Peyer's patch (tissue), 4 donors: ENCODE results near the gene WLS. TPM values are rescaled to one million over a fixed set of nuclear protein-coding genes. Genes with fewer than 3 reads are reported as not detected.

Experiments used
- DNase-seq, 3 donors: peaks; one replicate each; pipeline ENCODE4 v3.0.0-alpha.2; 2017 to 2019
- H3K27ac ChIP-seq, 4 donors: fragments of 200-600 bp; sonication (generic); one replicate each; pipeline ENCODE4 v1.5.1; 2016 to 2019
- H3K27me3 ChIP-seq, 2 donors: fragments of 200-600 bp; sonication (generic); one replicate each; pipeline ENCODE4 v1.5.1; 2019
- H3K36me3 ChIP-seq, 3 donors: fragments of 200-600 bp; sonication (generic); one replicate each; pipeline ENCODE4 v1.5.1; 2016 to 2019
- H3K4me1 ChIP-seq, 4 donors: fragments of 200-600 bp; sonication (generic); one replicate each; pipeline ENCODE4 v1.5.1; 2016 to 2019
- H3K4me3 ChIP-seq, 4 donors: fragments of 200-600 bp; sonication (generic); 1 replicate in 3 of 4; 2 replicates in 1 of 4; pipeline ENCODE4 v1.5.1; 2016 to 2019; ENCODE audit warnings: mild to moderate bottlenecking in 1 of 4
- H3K9me3 ChIP-seq, 4 donors: fragments of 200-600 bp; sonication (generic); one replicate each; pipeline ENCODE4 v1.5.1; 2016 to 2019; ENCODE audit warnings: mild to moderate bottlenecking in 1 of 4
- CTCF ChIP-seq, 6 experiments: fragments of 450-650 bp in 4 of 6; fragments of 200-600 bp in 2 of 6; sonication (generic) in 1 of 6; IDR thresholded peaks; one replicate each; pipeline ENCODE4 v1.5.1; 2017 to 2019; ENCODE audit warnings: antibody characterized with exemption in 6 of 6, mild to moderate bottlenecking in 3 of 6, moderate library complexity in 1 of 6
- POLR2A ChIP-seq, 2 donors: fragments of 450-650 bp; IDR thresholded peaks; one replicate each; pipeline ENCODE4 v1.5.1; 2017; ENCODE audit warnings: antibody characterized with exemption in 2 of 2, mild to moderate bottlenecking in 2 of 2, moderate library complexity in 2 of 2
- total RNA-seq, 4 donors: library from RNA; depleted of rRNA; stranded (reverse); fragments of >200 nt; gene quantifications; one replicate each; pipeline ENCODE4 v1.1.0, GENCODE V29; 2016

The WLS gene
- total RNA-seq, 4 donors from 2014 or later: 46.1 to 140 (median 73.8) TPM

- H3K4me3 ChIP-seq: peak overlapping the region; percentile 28 to 84 (median 59)
- no peaks in the 10 kb centered on the region for H3K36me3 ChIP-seq
- peak overlapping the region; percentile 60 to 85 (median 70) for H3K27ac ChIP-seq
- TF ChIP-seq CTCF (IDR thresholded peaks at IDR 0.05): no peak
- peak in 1 of 2 donors; percentile 12 for TF ChIP-seq POLR2A (IDR thresholded peaks at IDR 0.05)
- peak; percentile 22 to 66 (median 59) for DNase-seq
- H3K27me3 ChIP-seq: no peaks in the 10 kb centered on the region
- H3K9me3 ChIP-seq: no peaks in the 10 kb centered on the region
- H3K4me1 ChIP-seq: peaks cover 0 to 12% (median 0%) of the 10 kb centered on the region in 4 donors
Observed at GRCh38 chr1:68231627-68232288, 565 bp downstream of the WLS start.

GRCh38 chr1:68230901-68231626, 1.3 kb downstream of the WLS start:
- Histone ChIP-seq H3K4me1 (peaks cover 0 to 12% (median 0%) of the 10 kb centered on the region in 4 donors), H3K27ac (peak overlapping the region; percentile 60 to 85 (median 70)), H3K4me3 (peak overlapping the region; percentile 28 to 84 (median 59)), H3K36me3 (no peaks in the 10 kb centered on the region), H3K27me3 (no peaks in the 10 kb centered on the region), H3K9me3 (no peaks in the 10 kb centered on the region)
- peak in 2 of 3 donors; percentile 56 to 63 for DNase-seq
- TF ChIP-seq POLR2A (IDR thresholded peaks at IDR 0.05) (no peak), CTCF (IDR thresholded peaks at IDR 0.05) (no peak)

GRCh38 chr1:68230484-68230802, 1.9 kb downstream of the WLS start:
- H3K27ac ChIP-seq: peak overlapping the region in 3 of 4 donors; percentile 60 to 85 (median 76)
- H3K4me3 ChIP-seq: peak overlapping the region in 3 of 4 donors; percentile 48 to 84 (median 70)
- H3K27me3 ChIP-seq: no peaks in the 10 kb centered on the region
- H3K9me3 ChIP-seq: no peaks in the 10 kb centered on the region
- H3K4me1 ChIP-seq: peaks cover 0 to 12% (median 0%) of the 10 kb centered on the region in 4 donors
- H3K36me3 ChIP-seq: no peaks in the 10 kb centered on the region
- no peak for DNase-seq
- TF ChIP-seq POLR2A (IDR thresholded peaks at IDR 0.05) (no peak), CTCF (IDR thresholded peaks at IDR 0.05) (no peak)

GRCh38 chr1:68229650-68230483, 2.5 kb downstream of the WLS start:
- Histone ChIP-seq H3K27ac (peak overlapping the region in 3 of 4 donors; percentile 30 to 85 (median 60)), H3K4me1 (peaks cover 0 to 12% (median 0%) of the 10 kb centered on the region in 4 donors), H3K36me3 (no peaks in the 10 kb centered on the region), H3K27me3 (no peaks in the 10 kb centered on the region), H3K9me3 (no peaks in the 10 kb centered on the region), H3K4me3 (peak overlapping the region in 2 of 4 donors; percentile 70 to 84)
- TF ChIP-seq CTCF (IDR thresholded peaks at IDR 0.05) (no peak), POLR2A (IDR thresholded peaks at IDR 0.05) (no peak)
- DNase-seq: no peak

GRCh38 chr1:68228851-68229250, 3.5 kb downstream of the WLS start:
- Histone ChIP-seq H3K9me3 (no peaks in the 10 kb centered on the region), H3K27me3 (no peaks in the 10 kb centered on the region), H3K36me3 (no peaks in the 10 kb centered on the region), H3K27ac (peak overlapping the region; percentile 17 to 85 (median 30)), H3K4me1 (peaks cover 0 to 12% (median 0%) of the 10 kb centered on the region in 4 donors), H3K4me3 (peak overlapping the region in 1 of 4 donors; percentile 70)
- DNase-seq: no peak
- TF ChIP-seq CTCF (IDR thresholded peaks at IDR 0.05) (no peak), POLR2A (IDR thresholded peaks at IDR 0.05) (no peak)
